ENCODE data around the gene MYO1H. TPM values are rescaled to one million over a fixed set of nuclear protein-coding genes. Genes with fewer than 3 reads are reported as not detected.
A peak's percentile ranks its signal among the peaks of the same experiment; 100 is the strongest.

Gene MYO1H
- total RNA-seq, 1 experiment from 2014 or later, result not detected

- H3K4me3 ChIP-seq (replicated peaks in 1 of 2; ENCODE audit: low read depth in 1 of 2, low read length in 2 of 2), result no peak overlapping the region
- H3K27me3 ChIP-seq (ENCODE audit: insufficient read depth, low read length), result no peaks in the 10 kb centered on the region
- H3K79me2 ChIP-seq (ENCODE audit: insufficient read depth, low read length), result peaks cover 40% of the 10 kb centered on the region
- no peak overlapping the region for H3K9ac ChIP-seq (ENCODE audit: low read length)
- BruUV-seq (replicated peaks), result TSS peak; percentile 18
- no peaks in the 10 kb centered on the region for H3K9me2 ChIP-seq (ENCODE audit: insufficient read depth)
- peaks cover 33 to 44% of the 10 kb centered on the region in 2 experiments for H3K36me3 ChIP-seq (ENCODE audit: control insufficient read depth in 1 of 2, insufficient read depth in 2 of 2, low read length in 2 of 2)
- no peaks in the 10 kb centered on the region for H3K9me3 ChIP-seq (ENCODE audit: control insufficient read depth in 1 of 2, insufficient read depth in 1 of 2, low read depth in 1 of 2, low read length in 2 of 2)
- intact Hi-C loops (cut with micrococcal nuclease), result no loop called here
- peaks cover 28 to 29% of the 10 kb centered on the region in 2 experiments for H3K4me1 ChIP-seq (ENCODE audit: control insufficient read depth in 1 of 2, insufficient read depth in 2 of 2, low read length in 2 of 2)
- no peak for DNase-seq (ENCODE audit: low read depth, low spot score)
- no peak overlapping the region for H3K4me2 ChIP-seq (ENCODE audit: low read length)
- no peak overlapping the region for H2AFZ ChIP-seq (ENCODE audit: low read depth, low read length, poor library complexity, severe bottlenecking)
- CTCF ChIA-PET, result no interaction called here
- TF ChIP-seq SP1 (IDR thresholded peaks at IDR 0.05; ENCODE audit: low read depth) (no peak), CEBPB (IDR thresholded peaks at IDR 0.05; ENCODE audit: low read depth) (no peak), JUND (IDR thresholded peaks at IDR 0.05) (no peak), POLR2AphosphoS5 (IDR thresholded peaks at IDR 0.05; ENCODE audit: low read depth, low read length) (no peak), EZH2phosphoT487 (IDR thresholded peaks at IDR 0.05; ENCODE audit: borderline replicate concordance) (no peak)
- RAD21 ChIA-PET (ENCODE audit: low non-redundant PET in 1 of 2, low total read pairs in 2 of 2, uncharacterized antibody in 2 of 2, unreplicated experiment in 2 of 2), result no interaction called here
- H3K27ac ChIP-seq (ENCODE audit: low read depth, low read length), result no peak overlapping the region
- peaks cover 4% of the 10 kb centered on the region; the same call in 1 of the 2 replicates for H4K20me1 ChIP-seq (ENCODE audit: insufficient read depth)
- POLR2A ChIA-PET, result no interaction called here
- ATAC-seq, result no peak
Measured at GRCh38 chr12:109458771-109459208, 111.1 kb downstream of the MYO1H start.

- Histone ChIP-seq H3K79me2 (ENCODE audit: insufficient read depth, low read length) (peaks cover 44% of the 10 kb centered on the region), H3K9me2 (ENCODE audit: insufficient read depth) (no peaks in the 10 kb centered on the region), H3K9me3 (ENCODE audit: control insufficient read depth in 1 of 2, insufficient read depth in 1 of 2, low read depth in 1 of 2, low read length in 2 of 2) (no peaks in the 10 kb centered on the region), H3K27ac (ENCODE audit: low read depth, low read length) (no peak overlapping the region), H4K20me1 (ENCODE audit: insufficient read depth) (peaks cover 4% of the 10 kb centered on the region; the same call in 1 of the 2 replicates), H3K4me1 (ENCODE audit: control insufficient read depth in 1 of 2, insufficient read depth in 2 of 2, low read length in 2 of 2) (peaks cover 32 to 33% of the 10 kb centered on the region in 2 experiments), H3K36me3 (ENCODE audit: control insufficient read depth in 1 of 2, insufficient read depth in 2 of 2, low read length in 2 of 2) (peaks cover 30 to 41% of the 10 kb centered on the region in 2 experiments), H3K9ac (ENCODE audit: low read length) (no peak overlapping the region), H3K27me3 (ENCODE audit: insufficient read depth, low read length) (no peaks in the 10 kb centered on the region), H2AFZ (ENCODE audit: low read depth, low read length, poor library complexity, severe bottlenecking) (no peak overlapping the region), H3K4me2 (ENCODE audit: low read length) (no peak overlapping the region), H3K4me3 (replicated peaks in 1 of 2; ENCODE audit: low read depth in 1 of 2, low read length in 2 of 2) (no peak overlapping the region)
- CTCF ChIA-PET, result no interaction called here
- POLR2A ChIA-PET, result no interaction called here
- TF ChIP-seq REST (IDR thresholded peaks at IDR 0.05; ENCODE audit: low read depth), result no peak
- TF ChIP-seq EGR1 (IDR thresholded peaks at IDR 0.05; ENCODE audit: low read depth), result no peak
- no peak for TF ChIP-seq CEBPB (IDR thresholded peaks at IDR 0.05; ENCODE audit: low read depth)
- TF ChIP-seq TCF7L2 (IDR thresholded peaks at IDR 0.05; ENCODE audit: borderline replicate concordance, extremely low read depth, insufficient read depth, insufficient read length), result no peak
- TF ChIP-seq FOSL1 (IDR thresholded peaks at IDR 0.05; ENCODE audit: low read depth), result no peak
- TF ChIP-seq SP1 (IDR thresholded peaks at IDR 0.05; ENCODE audit: low read depth), result no peak
- TF ChIP-seq SRF (IDR thresholded peaks at IDR 0.05; ENCODE audit: low read depth), result no peak
- no peak for TF ChIP-seq SIN3A (IDR thresholded peaks at IDR 0.05; ENCODE audit: low read depth)
- TF ChIP-seq ZNF274 (IDR thresholded peaks at IDR 0.05; ENCODE audit: low read depth, low read length), result no peak
- no peak for TF ChIP-seq MAX (IDR thresholded peaks at IDR 0.05)
- TF ChIP-seq YY1 (IDR thresholded peaks at IDR 0.05; ENCODE audit: extremely low read depth, insufficient replicate concordance, low read depth, low read length), result no peak
- DNase-seq (ENCODE audit: low read depth, low spot score) (no peak), ATAC-seq (no peak)
- RAD21 ChIA-PET (ENCODE audit: low non-redundant PET in 1 of 2, low total read pairs in 2 of 2, uncharacterized antibody in 2 of 2, unreplicated experiment in 2 of 2), result no interaction called here
- no TSS peak for BruUV-seq (replicated peaks)
- intact Hi-C loops (cut with micrococcal nuclease), result no loop called here
Measured at GRCh38 chr12:109459247-109459646, 111.5 kb downstream of the MYO1H start.

Measured in HCT116 (cell line).